T-helper 17 cell (primary cell): ENCODE measurements around the gene SLC35F5. TPM values are rescaled to one million over a fixed set of nuclear protein-coding genes. Genes with fewer than 3 reads are reported as not detected.
"Not testable (repeated sequence)": the region's sequence is repeated elsewhere in the genome, so short reads cannot be mapped to it uniquely, and the experiment has no call there.

Source experiments
- ATAC-seq: fragments of 150-1000 bp; cut with Tn5 transposase; 2 replicates; pipeline ENCODE4 v1.10.0; 2021; ENCODE audit warnings: mild to moderate bottlenecking, moderate library complexity
- DNase-seq, 3 donors: peaks; one replicate each; pipeline versions ENCODE4 v3.0.0 to v3.0.0-alpha.2; 2020 to 2021
- H3K9me3 ChIP-seq: one replicate; pipeline ENCODE4 v1.7.0; 2013; ENCODE audit warnings: low read length, mild to moderate bottlenecking; ENCODE audit not compliant: control insufficient read depth, poor library complexity, severe bottlenecking
- H3K27ac Mint-ChIP-seq: one replicate; pipeline ENCODE4 v1.8.0; 2022; ENCODE audit warnings: mild to moderate bottlenecking, moderate library complexity, mixed read lengths
- H3K27me3 Mint-ChIP-seq: one replicate; pipeline ENCODE4 v1.8.0; 2022; ENCODE audit warnings: mixed read lengths
- H3K36me3 Mint-ChIP-seq: one replicate; pipeline ENCODE4 v1.8.0; 2022; ENCODE audit warnings: low read depth, mixed read lengths
- H3K4me1 Mint-ChIP-seq: one replicate; pipeline ENCODE4 v1.8.0; 2022; ENCODE audit warnings: mild to moderate bottlenecking, mixed read lengths
- H3K4me3 Mint-ChIP-seq: one replicate; pipeline ENCODE4 v1.8.0; 2022; ENCODE audit warnings: mild to moderate bottlenecking, moderate library complexity, mixed read lengths
- total RNA-seq, 4 donors: library from RNA in 2 of 4; stranded (reverse) in 2 of 4; gene quantifications; one replicate each; pipeline ENCODE4 v1.2.3 and lab custom pipeline; 2022 to 2026

SLC35F5 gene
- total RNA-seq, 2 donors from 2014 or later: 19.5 to 28.1 TPM

DNA sequence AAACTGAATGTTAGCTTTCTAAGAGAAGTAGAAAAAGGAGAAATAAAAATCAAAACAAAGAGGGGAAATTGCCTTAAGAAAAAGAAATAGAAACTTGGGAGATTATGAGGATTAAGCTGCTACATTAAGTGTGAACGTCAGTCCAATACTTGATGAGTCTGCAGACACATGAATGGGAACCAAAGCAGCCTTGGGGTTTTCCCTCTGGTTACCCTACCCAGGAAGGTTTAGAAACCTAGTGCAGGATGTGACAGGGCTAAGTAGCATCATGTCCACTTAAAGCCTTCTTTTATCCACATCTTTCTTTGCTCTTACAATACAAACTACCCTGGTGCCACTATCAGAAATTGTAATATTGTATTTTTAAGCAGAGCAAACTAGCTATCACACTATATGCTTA lies 22.3 kb downstream of the SLC35F5 start:
- H3K27ac Mint-ChIP-seq: no peak overlapping the region
- H3K36me3 Mint-ChIP-seq: peaks cover 7% of the 10 kb centered on the region
- peaks cover 8% of the 10 kb centered on the region for H3K4me1 Mint-ChIP-seq
- DNase-seq: no peak
- H3K27me3 Mint-ChIP-seq: no peaks in the 10 kb centered on the region
- no peak overlapping the region for H3K4me3 Mint-ChIP-seq
- H3K9me3 ChIP-seq: no peaks in the 10 kb centered on the region
- no peak for ATAC-seq

DNA sequence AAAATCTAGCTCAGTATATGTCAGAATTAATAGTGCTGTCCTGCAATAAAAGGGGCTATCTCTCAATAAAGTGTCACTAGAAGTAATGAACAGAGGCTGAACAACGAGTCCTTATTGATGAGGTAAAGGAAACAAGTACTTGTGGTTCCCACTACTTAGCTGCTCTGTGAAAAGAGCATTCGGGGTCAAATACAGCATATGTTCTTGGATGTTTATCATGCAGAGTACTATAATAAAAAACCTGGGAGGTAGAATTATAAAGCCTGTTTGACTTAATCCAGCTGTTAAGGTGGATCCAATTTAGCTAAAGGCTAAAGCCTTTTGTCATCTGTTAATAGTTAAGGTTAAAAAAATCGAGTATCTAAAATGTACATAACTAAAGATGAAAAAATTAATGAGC lies 32.4 kb downstream of the SLC35F5 start:
- Mint-ChIP-seq H3K4me3 (no peak overlapping the region), H3K27me3 (no peaks in the 10 kb centered on the region), H3K27ac (peak overlapping the region; percentile 3), H3K36me3 (peaks cover 7% of the 10 kb centered on the region), H3K4me1 (no peaks in the 10 kb centered on the region)
- ATAC-seq (no peak), DNase-seq (no peak)
- H3K9me3 ChIP-seq: no peaks in the 10 kb centered on the region

DNA sequence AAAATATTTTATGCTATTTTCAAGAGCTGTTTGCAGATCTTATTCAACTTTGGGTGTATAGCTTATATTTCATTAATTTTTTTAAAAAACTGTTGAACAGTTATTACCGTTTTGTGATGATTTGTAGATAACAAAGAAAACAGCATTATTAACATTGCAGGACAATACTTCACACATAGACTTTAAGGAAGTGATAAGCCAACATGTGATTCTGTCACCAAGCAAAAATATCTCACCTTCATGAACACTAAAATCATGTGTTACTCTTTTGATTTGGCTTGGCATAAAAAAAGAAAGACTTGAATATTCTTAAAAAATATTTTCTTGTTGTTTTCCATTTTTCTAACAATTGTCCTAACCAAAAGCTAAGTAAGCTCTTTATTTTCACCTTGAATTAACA lies 33.0 kb downstream of the SLC35F5 start:
- peaks cover 7% of the 10 kb centered on the region for H3K36me3 Mint-ChIP-seq
- H3K4me3 Mint-ChIP-seq: no peak overlapping the region
- DNase-seq (no peak), ATAC-seq (no peak)
- H3K27me3 Mint-ChIP-seq: no peaks in the 10 kb centered on the region
- no peak overlapping the region for H3K27ac Mint-ChIP-seq
- H3K4me1 Mint-ChIP-seq: no peaks in the 10 kb centered on the region
- no peaks in the 10 kb centered on the region for H3K9me3 ChIP-seq

DNA sequence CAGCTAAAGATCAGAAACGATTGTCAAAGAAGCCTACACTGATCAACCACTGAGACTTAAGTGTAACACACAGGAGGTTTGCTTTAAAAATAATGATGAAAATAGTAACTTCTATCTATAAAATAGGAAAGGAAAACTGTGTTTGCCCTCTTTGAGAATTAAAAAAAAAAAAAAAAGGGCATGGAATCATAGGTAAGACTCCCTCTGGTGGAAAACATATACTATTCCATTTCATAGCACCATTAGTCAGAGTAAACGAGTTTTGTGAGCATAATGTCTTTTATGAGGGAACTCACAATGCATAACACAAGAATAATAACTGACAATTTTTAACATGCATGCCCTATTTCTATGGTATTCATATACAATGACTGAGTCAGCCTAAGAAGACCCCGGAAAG lies 36.3 kb downstream of the SLC35F5 start:
- H3K4me1 Mint-ChIP-seq: peaks cover 6% of the 10 kb centered on the region
- ATAC-seq (no peak), DNase-seq (no peak)
- H3K4me3 Mint-ChIP-seq: no peak overlapping the region
- no peaks in the 10 kb centered on the region for H3K9me3 ChIP-seq
- peaks cover 11% of the 10 kb centered on the region for H3K36me3 Mint-ChIP-seq
- no peaks in the 10 kb centered on the region for H3K27me3 Mint-ChIP-seq
- H3K27ac Mint-ChIP-seq: no peak overlapping the region

DNA sequence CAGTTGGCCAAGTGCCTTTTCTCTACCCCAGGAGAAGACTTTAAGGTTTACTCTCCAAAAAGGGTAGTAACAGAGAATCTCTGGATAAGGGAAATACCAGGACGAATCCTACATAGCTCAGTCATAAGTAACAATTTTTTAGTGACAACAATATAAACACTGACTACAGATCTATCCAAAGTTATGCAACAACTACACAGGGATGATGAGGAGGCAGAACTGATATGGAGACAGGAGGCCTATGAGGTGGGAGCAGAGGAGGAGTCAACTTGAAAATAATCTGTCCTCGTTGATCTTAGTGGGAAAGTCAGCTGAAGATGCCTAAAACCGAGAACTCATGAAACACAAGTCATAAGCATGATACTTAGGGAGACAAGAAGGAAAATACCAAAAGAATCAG lies 40.2 kb downstream of the SLC35F5 start:
- DNase-seq: no peak
- H3K36me3 Mint-ChIP-seq: peaks cover 8% of the 10 kb centered on the region
- peak overlapping the region; percentile 50 for H3K4me3 Mint-ChIP-seq
- H3K27me3 Mint-ChIP-seq: no peaks in the 10 kb centered on the region
- ATAC-seq: no peak
- H3K9me3 ChIP-seq: no peaks in the 10 kb centered on the region
- peaks cover 6% of the 10 kb centered on the region for H3K4me1 Mint-ChIP-seq
- peak overlapping the region; percentile 53 for H3K27ac Mint-ChIP-seq

DNA sequence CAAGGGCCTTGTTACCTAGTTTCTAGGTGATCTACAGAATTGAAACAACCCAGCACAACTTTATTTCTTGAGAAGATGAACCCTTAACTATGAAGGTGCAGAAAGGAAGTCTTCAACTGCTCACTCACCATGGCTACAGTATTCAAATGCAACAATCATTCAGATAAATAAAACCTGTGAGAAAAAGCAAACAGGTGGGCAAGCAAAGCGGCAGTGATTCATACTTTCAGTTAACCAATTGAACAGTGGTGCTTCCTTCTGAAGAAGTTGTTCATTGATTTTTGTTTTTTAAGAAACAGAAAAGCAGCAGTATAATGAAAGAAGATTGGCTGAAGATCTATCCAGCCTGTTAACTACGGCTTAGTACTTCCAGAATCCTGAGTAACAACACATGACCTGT lies 43.5 kb downstream of the SLC35F5 start:
- no peaks in the 10 kb centered on the region for H3K9me3 ChIP-seq
- ATAC-seq (no peak), DNase-seq (no peak)
- Mint-ChIP-seq H3K4me1 (peaks cover 6% of the 10 kb centered on the region), H3K36me3 (peaks cover 8% of the 10 kb centered on the region), H3K27ac (no peak overlapping the region), H3K4me3 (no peak overlapping the region), H3K27me3 (no peaks in the 10 kb centered on the region)

DNA sequence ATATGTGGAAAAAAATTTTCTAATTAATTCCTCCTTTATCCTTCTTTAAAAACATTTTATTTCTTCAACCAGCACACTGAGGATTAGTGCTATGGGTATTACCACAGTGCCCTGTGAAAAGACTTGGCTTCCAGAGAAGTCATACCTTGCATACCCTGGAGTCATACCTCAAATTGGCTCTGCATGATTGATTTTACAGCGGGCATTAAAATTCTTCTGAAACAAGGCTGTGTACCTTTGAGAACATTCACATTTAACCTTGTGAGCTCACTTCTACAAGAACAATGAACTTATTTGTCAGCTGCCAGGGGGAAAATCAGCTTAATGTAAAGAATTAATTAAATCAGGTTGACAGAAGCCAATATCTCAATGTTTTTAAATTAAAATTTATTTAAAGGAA lies 44.6 kb downstream of the SLC35F5 start:
- ATAC-seq: no peak
- H3K36me3 Mint-ChIP-seq: peaks cover 8% of the 10 kb centered on the region
- H3K4me1 Mint-ChIP-seq: peaks cover 6% of the 10 kb centered on the region
- no peaks in the 10 kb centered on the region for H3K9me3 ChIP-seq
- no peak overlapping the region for H3K27ac Mint-ChIP-seq
- H3K27me3 Mint-ChIP-seq: no peaks in the 10 kb centered on the region
- DNase-seq: no peak
- no peak overlapping the region for H3K4me3 Mint-ChIP-seq

DNA sequence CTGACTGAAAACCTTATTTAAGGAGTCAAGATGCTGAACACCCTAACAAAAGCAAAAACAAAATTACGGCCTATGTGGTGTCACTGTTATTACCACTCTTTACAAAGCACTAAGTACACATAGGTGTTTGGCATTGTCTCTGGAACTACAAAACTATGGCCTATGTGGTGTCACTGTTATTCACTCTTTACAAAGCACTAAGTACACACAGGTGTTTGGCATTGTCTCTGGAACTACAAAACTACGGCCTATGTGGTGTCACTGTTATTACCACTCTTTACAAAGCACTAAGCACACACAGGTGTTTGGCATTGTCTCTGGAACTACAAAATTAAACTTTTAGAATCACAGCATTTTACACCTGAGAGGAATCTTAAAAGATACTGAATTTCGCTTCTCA lies 47.4 kb downstream of the SLC35F5 start:
- ATAC-seq: no peak
- Mint-ChIP-seq H3K27ac (no peak overlapping the region), H3K36me3 (no peaks in the 10 kb centered on the region), H3K27me3 (no peaks in the 10 kb centered on the region), H3K4me3 (no peak overlapping the region), H3K4me1 (no peaks in the 10 kb centered on the region)
- no peaks in the 10 kb centered on the region for H3K9me3 ChIP-seq
- DNase-seq: no peak

DNA sequence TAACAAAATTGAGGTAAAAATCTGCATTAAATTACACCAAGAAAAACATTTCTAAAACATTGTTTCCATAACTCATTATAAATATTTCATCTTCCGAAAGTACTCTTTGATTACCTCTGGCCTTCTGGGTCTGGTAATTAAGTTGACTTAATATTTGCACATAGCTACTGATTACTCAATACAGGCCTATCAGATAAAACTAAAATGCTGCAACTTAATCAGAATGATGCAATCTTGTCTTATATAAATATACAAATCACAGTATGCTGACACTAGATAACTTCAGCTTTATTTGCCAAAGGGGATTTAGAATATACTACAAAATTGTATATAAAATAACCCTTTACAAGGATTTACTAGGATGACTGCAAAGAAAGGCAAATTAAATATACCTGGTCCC lies 49.3 kb downstream of the SLC35F5 start:
- no peak for ATAC-seq
- H3K27me3 Mint-ChIP-seq: no peaks in the 10 kb centered on the region

DNA sequence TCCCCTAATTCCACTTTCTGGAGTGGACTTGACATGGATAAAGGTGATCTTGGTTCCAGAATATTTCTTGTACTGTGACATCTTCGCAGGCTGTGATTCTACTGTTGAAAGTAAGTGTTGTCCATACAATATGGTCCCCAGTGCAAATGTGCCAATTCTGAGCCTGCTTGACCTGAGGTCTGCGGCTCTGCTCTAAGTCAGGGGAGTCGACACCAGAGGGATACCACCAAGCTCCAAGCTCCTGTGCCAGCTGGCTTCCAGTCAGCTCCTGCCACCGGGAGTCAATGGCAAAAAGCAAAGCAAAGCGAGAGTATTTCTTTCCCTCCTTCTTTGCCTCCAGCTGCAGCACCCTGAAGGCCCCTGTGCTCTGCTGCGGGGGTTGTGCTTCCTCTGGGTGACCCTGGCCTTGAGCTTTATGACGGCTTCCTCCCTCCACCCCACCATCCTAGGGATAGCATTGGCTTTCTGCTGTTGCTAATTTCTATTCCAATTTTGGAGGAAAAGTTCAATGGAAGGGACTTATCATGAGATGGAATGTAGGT lies 50.4 kb downstream of the SLC35F5 start:
- Mint-ChIP-seq H3K36me3 (no peaks in the 10 kb centered on the region), H3K27me3 (no peaks in the 10 kb centered on the region), H3K27ac (no peak overlapping the region), H3K4me1 (peaks cover 4% of the 10 kb centered on the region), H3K4me3 (no peak overlapping the region)
- no peaks in the 10 kb centered on the region for H3K9me3 ChIP-seq
- no peak for DNase-seq
- ATAC-seq: no peak

More for the DNA sequence above, 49.3 kb downstream of the SLC35F5 start:
- DNase-seq: no peak
- Mint-ChIP-seq H3K4me3 (no peak overlapping the region), H3K4me1 (peaks cover 2% of the 10 kb centered on the region), H3K36me3 (no peaks in the 10 kb centered on the region), H3K27ac (no peak overlapping the region)
- H3K9me3 ChIP-seq: no peaks in the 10 kb centered on the region

DNA sequence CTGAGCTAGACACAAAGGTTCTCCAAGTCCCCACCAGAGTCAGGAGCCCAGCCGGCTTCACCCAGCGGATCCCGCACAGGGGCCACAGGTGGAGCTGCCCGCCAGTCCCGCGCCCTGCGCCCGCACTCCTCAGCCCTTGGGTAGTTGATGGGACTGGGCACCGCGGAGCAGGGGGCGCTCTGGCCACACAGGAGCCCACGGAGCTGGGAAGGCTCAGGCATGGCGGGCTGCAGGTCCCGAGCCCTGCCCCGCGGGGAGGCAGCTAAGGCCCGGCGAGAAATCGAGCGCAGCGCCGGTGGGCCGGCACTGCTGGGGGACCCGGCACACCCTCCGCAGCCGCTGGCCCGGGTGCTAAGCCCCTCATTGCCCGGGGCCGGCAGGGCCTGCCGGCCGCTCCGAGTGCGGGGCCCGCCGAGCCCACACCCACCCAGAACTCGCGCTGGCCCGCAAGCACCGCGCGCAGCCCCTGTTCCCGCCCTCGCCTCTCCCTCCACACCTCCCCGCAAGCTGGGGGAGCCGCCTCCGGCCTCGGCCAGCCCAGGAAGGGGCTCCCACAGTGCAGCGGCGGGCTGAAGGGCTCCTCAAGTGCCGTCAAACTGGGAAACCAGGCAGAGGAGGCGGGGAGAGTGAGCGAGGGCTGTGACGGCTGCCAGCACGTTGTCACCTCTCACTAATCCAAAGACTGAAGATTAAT lies 52.0 kb downstream of the SLC35F5 start:
- H3K27ac Mint-ChIP-seq, DNase-seq, ATAC-seq, H3K4me3 Mint-ChIP-seq, H3K27me3 Mint-ChIP-seq, H3K9me3 ChIP-seq, H3K36me3 Mint-ChIP-seq: not testable (repeated sequence)
- H3K4me1 Mint-ChIP-seq: peaks cover 12% of the 10 kb centered on the region

DNA sequence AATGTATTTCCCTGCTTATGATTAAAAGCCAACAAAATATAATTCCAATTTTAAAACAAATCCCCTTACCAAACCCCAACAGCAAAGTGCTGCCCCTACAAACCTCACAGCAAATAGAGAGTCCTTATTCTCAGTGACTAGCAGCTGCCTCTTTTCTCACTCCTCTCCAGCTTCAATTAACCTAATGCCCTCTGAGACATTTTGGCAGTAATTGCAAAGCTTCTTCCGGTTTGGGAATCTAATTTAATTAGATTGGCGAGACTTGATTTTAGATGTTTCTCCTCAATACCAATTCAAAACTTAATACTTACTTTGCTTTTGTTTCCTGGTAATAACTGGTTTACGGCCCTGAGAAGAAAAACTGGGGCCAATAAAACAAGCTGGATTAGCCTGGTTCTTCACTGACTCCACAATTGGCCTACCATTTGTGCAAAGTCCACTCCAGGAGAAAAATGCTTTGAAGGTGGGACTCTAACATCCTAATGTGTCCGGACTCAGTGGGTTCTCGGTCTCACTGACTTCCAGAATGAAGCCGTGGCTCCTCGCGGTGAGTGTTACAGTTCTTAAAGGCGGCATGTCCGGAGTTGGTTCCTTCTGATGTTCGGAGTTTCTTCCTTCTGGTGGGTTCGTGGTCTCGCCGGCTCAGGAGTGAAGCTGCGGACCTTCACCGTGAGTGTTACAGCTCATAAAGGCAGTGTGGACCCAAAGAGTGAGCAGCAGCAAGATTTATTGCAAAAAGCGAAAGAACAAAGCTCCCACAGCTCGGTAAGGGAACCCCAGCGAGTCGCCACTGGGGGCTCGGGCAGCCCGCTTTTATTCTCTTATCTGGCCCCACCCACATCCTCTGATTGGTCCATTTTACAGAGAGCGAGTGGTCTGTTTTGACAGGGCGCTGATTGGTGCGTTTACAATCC lies 52.8 kb downstream of the SLC35F5 start:
- H3K9me3 ChIP-seq: no peaks in the 10 kb centered on the region
- Mint-ChIP-seq H3K4me3 (no peak overlapping the region), H3K36me3 (no peaks in the 10 kb centered on the region), H3K27me3 (no peaks in the 10 kb centered on the region), H3K27ac (peak overlapping the region; percentile 14), H3K4me1 (peaks cover 17% of the 10 kb centered on the region)
- DNase-seq: no peak
- no peak for ATAC-seq

DNA sequence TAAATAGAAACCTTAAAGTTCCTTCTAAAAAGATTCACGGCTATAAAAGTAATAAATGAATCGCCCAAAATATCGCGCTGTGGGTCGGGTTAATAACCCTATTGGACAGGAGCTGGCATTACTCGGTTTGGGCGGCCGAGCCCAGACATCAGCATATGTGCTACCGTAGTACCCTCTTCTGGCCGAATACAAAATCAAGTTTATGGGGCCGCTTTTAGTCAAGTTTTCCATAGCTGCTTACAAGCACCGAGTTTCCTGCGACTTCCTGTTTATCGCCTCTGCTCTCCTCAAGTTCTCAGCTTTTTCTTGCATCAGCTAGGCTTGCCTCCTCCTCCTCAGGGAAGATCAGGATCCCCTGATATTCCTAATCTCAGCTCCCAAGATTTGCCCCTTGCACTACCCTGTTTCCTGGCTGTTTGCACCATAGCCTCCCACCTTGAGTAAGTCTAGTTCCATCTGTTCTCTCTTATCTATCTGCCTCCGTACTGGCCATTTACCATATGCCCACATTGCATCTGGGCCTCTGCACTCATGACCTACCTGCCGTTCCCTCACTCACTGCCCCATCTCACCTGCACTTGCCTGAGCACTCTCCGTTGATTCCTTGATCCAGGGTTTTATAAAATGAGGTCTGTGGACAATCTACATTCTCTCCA lies 56.1 kb downstream of the SLC35F5 start:
- Mint-ChIP-seq H3K4me3 (peak overlapping the region; percentile 72), H3K27me3 (no peaks in the 10 kb centered on the region), H3K4me1 (peaks cover 19% of the 10 kb centered on the region), H3K36me3 (no peaks in the 10 kb centered on the region), H3K27ac (peak overlapping the region; percentile 77)
- ATAC-seq (peak; percentile 81), DNase-seq (no peak)
- H3K9me3 ChIP-seq: no peaks in the 10 kb centered on the region
